Measurements from ENCODE around the gene TRAK1. TPM values are rescaled to one million over a fixed set of nuclear protein-coding genes. Genes with fewer than 3 reads are reported as not detected.

TRAK1 gene
- total RNA-seq, 1 donor from 2014 or later: 37.5 TPM

DNA sequence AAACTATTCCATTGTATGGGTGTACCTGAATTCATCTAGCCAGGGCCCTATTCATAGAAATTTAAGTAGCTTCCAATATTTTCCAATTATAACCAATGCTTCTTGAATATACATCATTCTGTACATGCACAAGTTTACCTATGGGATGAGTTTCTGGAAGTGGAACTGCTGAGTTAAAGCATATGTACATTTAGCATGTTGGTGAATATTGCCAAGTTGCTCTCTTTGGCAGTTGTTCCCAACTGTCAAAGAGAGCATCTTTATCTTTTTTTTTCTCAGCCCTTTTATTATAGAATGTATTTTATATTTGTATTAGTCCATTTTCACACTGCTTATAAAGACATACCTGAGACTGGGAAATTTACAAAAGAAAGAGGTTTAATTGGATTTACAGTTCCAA is 183.1 kb downstream of the TRAK1 start:
- H3K4me1 ChIP-seq: no peaks in the 10 kb centered on the region
- TF ChIP-seq, protein P1, sequence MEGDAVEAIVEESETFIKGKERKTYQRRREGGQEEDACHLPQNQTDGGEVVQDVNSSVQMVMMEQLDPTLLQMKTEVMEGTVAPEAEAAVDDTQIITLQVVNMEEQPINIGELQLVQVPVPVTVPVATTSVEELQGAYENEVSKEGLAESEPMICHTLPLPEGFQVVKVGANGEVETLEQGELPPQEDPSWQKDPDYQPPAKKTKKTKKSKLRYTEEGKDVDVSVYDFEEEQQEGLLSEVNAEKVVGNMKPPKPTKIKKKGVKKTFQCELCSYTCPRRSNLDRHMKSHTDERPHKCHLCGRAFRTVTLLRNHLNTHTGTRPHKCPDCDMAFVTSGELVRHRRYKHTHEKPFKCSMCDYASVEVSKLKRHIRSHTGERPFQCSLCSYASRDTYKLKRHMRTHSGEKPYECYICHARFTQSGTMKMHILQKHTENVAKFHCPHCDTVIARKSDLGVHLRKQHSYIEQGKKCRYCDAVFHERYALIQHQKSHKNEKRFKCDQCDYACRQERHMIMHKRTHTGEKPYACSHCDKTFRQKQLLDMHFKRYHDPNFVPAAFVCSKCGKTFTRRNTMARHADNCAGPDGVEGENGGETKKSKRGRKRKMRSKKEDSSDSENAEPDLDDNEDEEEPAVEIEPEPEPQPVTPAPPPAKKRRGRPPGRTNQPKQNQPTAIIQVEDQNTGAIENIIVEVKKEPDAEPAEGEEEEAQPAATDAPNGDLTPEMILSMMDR (IDR thresholded peaks at IDR 0.05): no peak
- H3K27me3 ChIP-seq: no peaks in the 10 kb centered on the region
- DNase-seq (ENCODE audit: low spot score in 2 of 2): no peak
- H3K9me3 ChIP-seq: no peaks in the 10 kb centered on the region
- H3K27ac ChIP-seq: no peak overlapping the region
- no peak overlapping the region for H3K4me3 ChIP-seq
- no peaks in the 10 kb centered on the region for H3K36me3 ChIP-seq
- intact Hi-C loops (cut with DNase I): no loop called here

- TF ChIP-seq, protein P1 (IDR thresholded peaks at IDR 0.05): no peak
- Histone ChIP-seq H3K27ac (no peak overlapping the region), H3K4me1 (no peaks in the 10 kb centered on the region), H3K9me3 (no peaks in the 10 kb centered on the region), H3K27me3 (no peaks in the 10 kb centered on the region), H3K36me3 (no peaks in the 10 kb centered on the region), H3K4me3 (no peak overlapping the region)
- intact Hi-C loops (cut with DNase I): no loop called here
- DNase-seq (ENCODE audit: low spot score in 2 of 2): no peak
Measured at GRCh38 chr3:42275217-42275616, 184.1 kb downstream of the TRAK1 start.

Other genes with a start within 250 kb of the TRAK1 start
- 4.2 TPM for gene ULK4, start 129.3 kb upstream of the TRAK1 start, total RNA-seq
- not detected for gene CCK, start 174.8 kb downstream of the TRAK1 start, total RNA-seq

Measured in ascending aorta (tissue), 2 donors.